NCI-H1105 treated with DMSO at 0.1 percent for 48 hours (cell line): Measurements from ENCODE around the gene EFNA4.
A peak's percentile ranks its signal among the peaks of the same experiment; 100 is the strongest.

ENCODE experiments used
- DNase-seq: peaks from one replicate; lab custom pipeline; 2025; lab: John Stamatoyannopoulos, UW

Gene EFNA4

GRCh38 chr1:155063550-155064110, at the start of gene EFNA4:
TSS of gene EFNA4 (plus strand) at chr1:155063740. CDS start at chr1:155063824, 84 bp downstream.
- DNase-seq, result peak; percentile 84

- no peak for DNase-seq
Measured at GRCh38 chr1:155014709-155015508, 48.6 kb upstream of the EFNA4 start.

GRCh38 chr1:155015527-155016230, 47.9 kb upstream of the EFNA4 start:
- no peak for DNase-seq

- no peak for DNase-seq
Measured at GRCh38 chr1:155016231-155016831, 47.2 kb upstream of the EFNA4 start.

GRCh38 chr1:155017041-155017945, 46.2 kb upstream of the EFNA4 start:
- DNase-seq, result peak; percentile 66

GRCh38 chr1:155017946-155018316, 45.6 kb upstream of the EFNA4 start:
- DNase-seq, result no peak

GRCh38 chr1:155018617-155019348, 44.8 kb upstream of the EFNA4 start:
- no peak for DNase-seq

- no peak for DNase-seq
Measured at GRCh38 chr1:155019377-155020245, 43.9 kb upstream of the EFNA4 start.

GRCh38 chr1:155022136-155022926, 41.2 kb upstream of the EFNA4 start:
- no peak for DNase-seq

- peak; percentile 12 for DNase-seq
Measured at GRCh38 chr1:155022927-155023236, 40.7 kb upstream of the EFNA4 start.

- no peak for DNase-seq
Measured at GRCh38 chr1:155023627-155024026, 39.9 kb upstream of the EFNA4 start.

- no peak for DNase-seq
Measured at GRCh38 chr1:155024315-155024714, 39.2 kb upstream of the EFNA4 start.

- no peak for DNase-seq
Measured at GRCh38 chr1:155026154-155026553, 37.4 kb upstream of the EFNA4 start.

- DNase-seq, result no peak
Measured at GRCh38 chr1:155026588-155026987, 37.0 kb upstream of the EFNA4 start.

GRCh38 chr1:155029513-155030242, 33.9 kb upstream of the EFNA4 start:
- DNase-seq, result no peak

- DNase-seq, result no peak
Measured at GRCh38 chr1:155030243-155030795, 33.2 kb upstream of the EFNA4 start.

GRCh38 chr1:155030899-155031298, 32.6 kb upstream of the EFNA4 start:
- DNase-seq, result no peak

GRCh38 chr1:155032886-155033285, 30.7 kb upstream of the EFNA4 start:
- no peak for DNase-seq
